Prostate gland (tissue), 2 donors: ENCODE results near the gene PYCR2.

ENCODE experiments used
- POLR2A ChIP-seq: fragments of 450-650 bp; IDR thresholded peaks from one replicate; pipeline ENCODE4 v1.6.1; 2016; ENCODE audit warnings: antibody characterized with exemption, mild to moderate bottlenecking
- POLR2AphosphoS5 ChIP-seq: sonication (generic); formaldehyde crosslinking; IDR thresholded peaks from one replicate; pipeline ENCODE4 v1.6.1; 2017; ENCODE audit warnings: antibody characterized with exemption
- TF ChIP-seq, protein P1 (sequence below), 4 experiments: fragments of 200-600 bp in 2 of 4; fragments of 450-650 bp in 2 of 4; sonication (generic) in 2 of 4; IDR thresholded peaks; 1 replicate in 3 of 4; 2 replicates in 1 of 4; pipeline ENCODE4 v1.5.1; 2016 to 2019; ENCODE audit warnings: antibody characterized with exemption in 4 of 4, mild to moderate bottlenecking in 2 of 4, moderate library complexity in 2 of 4

DNA sequence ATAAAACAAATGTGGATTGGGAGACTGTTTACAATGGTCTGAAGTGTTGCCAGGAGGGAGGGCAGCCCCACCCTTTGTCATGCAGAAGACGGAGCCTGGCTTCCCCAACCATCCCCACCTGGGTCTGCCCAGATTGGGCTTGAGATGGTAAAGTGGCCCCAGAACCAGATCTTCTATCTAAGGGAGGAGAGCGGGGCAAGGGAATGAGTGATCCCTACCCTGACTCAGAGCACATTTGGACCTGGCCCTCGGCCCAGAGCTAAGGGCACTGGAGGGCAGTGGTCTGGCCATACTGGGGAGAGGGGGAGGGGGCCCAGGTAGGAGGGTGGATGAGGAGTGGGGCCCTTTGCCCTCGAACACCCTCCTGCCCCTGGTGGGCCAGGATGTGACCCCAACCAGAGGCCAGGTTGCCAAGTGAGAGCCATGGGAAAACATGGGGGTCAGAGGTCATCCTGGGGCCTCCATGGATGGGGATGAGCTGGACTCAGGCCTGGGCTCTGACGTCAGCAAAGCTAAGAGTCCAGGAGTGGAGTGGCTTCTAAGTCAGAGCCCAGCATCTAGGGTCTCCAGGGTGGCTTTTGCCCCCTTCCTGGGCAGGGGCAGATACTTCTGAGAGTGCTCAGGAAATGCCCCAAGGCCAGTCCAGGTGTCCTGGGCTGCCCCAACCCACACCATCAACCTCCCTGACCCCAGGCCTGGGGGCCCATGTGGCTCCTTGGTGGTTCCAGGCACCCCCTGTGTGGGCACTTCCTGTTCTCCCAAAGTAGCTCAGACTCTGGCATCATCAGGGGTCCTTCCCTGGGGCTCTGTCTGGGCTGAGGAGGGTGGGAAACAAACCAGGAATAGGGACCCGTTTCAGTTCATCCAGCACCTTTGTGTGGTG, 33.5 kb downstream of the PYCR2 start:
- TF ChIP-seq, protein P1, sequence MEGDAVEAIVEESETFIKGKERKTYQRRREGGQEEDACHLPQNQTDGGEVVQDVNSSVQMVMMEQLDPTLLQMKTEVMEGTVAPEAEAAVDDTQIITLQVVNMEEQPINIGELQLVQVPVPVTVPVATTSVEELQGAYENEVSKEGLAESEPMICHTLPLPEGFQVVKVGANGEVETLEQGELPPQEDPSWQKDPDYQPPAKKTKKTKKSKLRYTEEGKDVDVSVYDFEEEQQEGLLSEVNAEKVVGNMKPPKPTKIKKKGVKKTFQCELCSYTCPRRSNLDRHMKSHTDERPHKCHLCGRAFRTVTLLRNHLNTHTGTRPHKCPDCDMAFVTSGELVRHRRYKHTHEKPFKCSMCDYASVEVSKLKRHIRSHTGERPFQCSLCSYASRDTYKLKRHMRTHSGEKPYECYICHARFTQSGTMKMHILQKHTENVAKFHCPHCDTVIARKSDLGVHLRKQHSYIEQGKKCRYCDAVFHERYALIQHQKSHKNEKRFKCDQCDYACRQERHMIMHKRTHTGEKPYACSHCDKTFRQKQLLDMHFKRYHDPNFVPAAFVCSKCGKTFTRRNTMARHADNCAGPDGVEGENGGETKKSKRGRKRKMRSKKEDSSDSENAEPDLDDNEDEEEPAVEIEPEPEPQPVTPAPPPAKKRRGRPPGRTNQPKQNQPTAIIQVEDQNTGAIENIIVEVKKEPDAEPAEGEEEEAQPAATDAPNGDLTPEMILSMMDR (IDR thresholded peaks at IDR 0.05): no peak
- TF ChIP-seq POLR2AphosphoS5 (no peak), POLR2A (no peak)
